AG09309 (cell line): ENCODE results near the gene CDK2AP2.

Experiments used
- DNase-seq: peaks from one replicate; pipeline ENCODE4 v3.0.0-alpha.2; 2010; ENCODE audit warnings: low read depth
- H3K4me3 ChIP-seq: 2 replicates; pipeline ENCODE4 v1.5.1; 2011; ENCODE audit warnings: mild to moderate bottlenecking, low read depth, low read length, moderate library complexity; ENCODE audit not compliant: control insufficient read depth
- CTCF ChIP-seq: IDR thresholded peaks from 2 replicates; pipeline ENCODE4 v1.5.1; 2011; ENCODE audit warnings: mild to moderate bottlenecking, low read depth, low read length, inconsistent platforms; ENCODE audit not compliant: insufficient read depth, control insufficient read depth; ENCODE audit errors: missing control alignments

The CDK2AP2 gene

GRCh38 chr11:67500484-67500821 is 7.5 kb downstream of the CDK2AP2 start:
- no peak overlapping the region for H3K4me3 ChIP-seq
- no peak for DNase-seq
- TF ChIP-seq CTCF = no peak

- no peak for DNase-seq
- no peak for TF ChIP-seq CTCF
- no peak overlapping the region for H3K4me3 ChIP-seq
These were observed 8.0 kb downstream of the CDK2AP2 start for GRCh38 chr11:67499808-67500483.

- no peak for DNase-seq
- H3K4me3 ChIP-seq = no peak overlapping the region
- TF ChIP-seq CTCF = no peak
These were observed 9.4 kb downstream of the CDK2AP2 start for GRCh38 chr11:67498544-67498972.

- no peak for TF ChIP-seq CTCF
- H3K4me3 ChIP-seq = no peak overlapping the region
- no peak for DNase-seq
These were observed 10.2 kb downstream of the CDK2AP2 start for GRCh38 chr11:67497656-67498291.

GRCh38 chr11:67496113-67496512 is 11.8 kb downstream of the CDK2AP2 start:
- TF ChIP-seq CTCF = no peak
- H3K4me3 ChIP-seq = no peak overlapping the region

GRCh38 chr11:67495234-67496005 is 12.5 kb downstream of the CDK2AP2 start:
- no peak for TF ChIP-seq CTCF
- no peak for DNase-seq
- no peak overlapping the region for H3K4me3 ChIP-seq

More at GRCh38 chr11:67496113-67496512, 11.8 kb downstream of the CDK2AP2 start:
- no peak for DNase-seq
